ENCODE results near the gene SARS2. TPM values are rescaled to one million over a fixed set of nuclear protein-coding genes. Genes with fewer than 3 reads are reported as not detected.

Gene SARS2
- total RNA-seq, 1 donor from 2014 or later = 32.3 TPM

DNA sequence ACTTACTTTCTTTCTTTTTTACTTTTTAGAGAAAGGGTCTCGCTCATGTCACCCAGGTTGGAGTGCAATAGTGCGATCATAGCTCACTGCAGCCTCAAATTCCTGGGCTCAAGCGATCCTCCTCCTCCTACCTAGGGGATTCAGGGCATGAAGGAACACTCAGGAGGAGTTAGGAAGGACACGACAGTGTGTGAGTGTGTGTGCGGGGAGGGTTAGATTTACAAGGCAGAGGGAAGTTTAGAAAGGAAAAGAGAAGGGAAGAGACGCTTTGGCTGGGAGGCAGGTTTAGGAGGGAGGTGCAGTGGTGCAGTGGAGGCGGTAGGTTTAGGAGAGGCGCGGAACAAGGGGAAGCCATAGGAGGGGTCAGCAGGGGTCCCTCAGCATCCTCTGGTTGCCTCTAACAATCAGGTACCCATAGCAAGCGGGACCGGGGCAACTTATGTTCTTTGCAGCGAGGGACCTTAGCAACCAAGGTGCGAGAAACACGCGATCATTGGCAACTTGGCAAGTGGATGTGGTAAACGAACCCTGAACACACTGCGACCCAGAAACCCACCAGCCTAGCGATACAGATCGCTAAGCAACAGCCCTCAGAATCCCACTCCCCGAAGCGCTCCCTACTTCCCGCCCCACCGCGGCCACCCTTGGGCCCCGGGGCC is 31.6 kb downstream of the SARS2 start:
- H3K4me3 Mint-ChIP-seq = peak overlapping the region; percentile 96
- no peaks in the 10 kb centered on the region for H3K27me3 Mint-ChIP-seq
- peaks cover 3% of the 10 kb centered on the region for H3K36me3 Mint-ChIP-seq
- DNase-seq (ENCODE audit: extremely low spot score, unreplicated experiment) = no peak
- peaks cover 12% of the 10 kb centered on the region for H3K4me1 Mint-ChIP-seq (ENCODE audit: unreplicated experiment)
- peak overlapping the region; percentile 97 for H3K27ac Mint-ChIP-seq
- no peaks in the 10 kb centered on the region for H3K9me3 Mint-ChIP-seq
- TF ChIP-seq, protein P1, sequence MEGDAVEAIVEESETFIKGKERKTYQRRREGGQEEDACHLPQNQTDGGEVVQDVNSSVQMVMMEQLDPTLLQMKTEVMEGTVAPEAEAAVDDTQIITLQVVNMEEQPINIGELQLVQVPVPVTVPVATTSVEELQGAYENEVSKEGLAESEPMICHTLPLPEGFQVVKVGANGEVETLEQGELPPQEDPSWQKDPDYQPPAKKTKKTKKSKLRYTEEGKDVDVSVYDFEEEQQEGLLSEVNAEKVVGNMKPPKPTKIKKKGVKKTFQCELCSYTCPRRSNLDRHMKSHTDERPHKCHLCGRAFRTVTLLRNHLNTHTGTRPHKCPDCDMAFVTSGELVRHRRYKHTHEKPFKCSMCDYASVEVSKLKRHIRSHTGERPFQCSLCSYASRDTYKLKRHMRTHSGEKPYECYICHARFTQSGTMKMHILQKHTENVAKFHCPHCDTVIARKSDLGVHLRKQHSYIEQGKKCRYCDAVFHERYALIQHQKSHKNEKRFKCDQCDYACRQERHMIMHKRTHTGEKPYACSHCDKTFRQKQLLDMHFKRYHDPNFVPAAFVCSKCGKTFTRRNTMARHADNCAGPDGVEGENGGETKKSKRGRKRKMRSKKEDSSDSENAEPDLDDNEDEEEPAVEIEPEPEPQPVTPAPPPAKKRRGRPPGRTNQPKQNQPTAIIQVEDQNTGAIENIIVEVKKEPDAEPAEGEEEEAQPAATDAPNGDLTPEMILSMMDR (conservative IDR thresholded peaks at IDR 0.05) = no peak

DNA sequence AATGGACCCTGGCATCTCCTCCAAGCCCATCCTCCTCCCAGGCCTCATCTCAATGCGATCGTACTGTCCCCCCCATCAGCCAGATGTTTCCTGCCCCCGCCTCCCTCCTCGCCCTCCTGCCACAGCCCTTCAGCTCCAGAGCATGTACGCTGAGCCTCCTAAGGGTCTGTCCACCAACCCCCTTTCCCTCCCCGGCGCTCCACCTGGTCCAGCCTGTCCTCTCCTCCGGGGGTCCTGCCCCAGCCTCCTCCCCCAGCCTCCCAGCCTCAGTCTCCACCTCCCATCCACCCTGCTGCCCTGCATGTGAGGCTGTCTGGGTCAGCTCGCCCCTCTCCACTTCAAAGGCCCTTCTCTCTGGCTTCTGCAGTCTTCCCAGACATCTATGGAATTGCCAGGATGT is 35.6 kb downstream of the SARS2 start:
- Mint-ChIP-seq H3K27ac (no peak overlapping the region), H3K9me3 (no peaks in the 10 kb centered on the region), H3K4me1 (ENCODE audit: unreplicated experiment) (peaks cover 7% of the 10 kb centered on the region), H3K36me3 (peaks cover 3% of the 10 kb centered on the region), H3K27me3 (no peaks in the 10 kb centered on the region), H3K4me3 (no peak overlapping the region)
- TF ChIP-seq, protein P1 (conservative IDR thresholded peaks at IDR 0.05) = no peak
- no peak for DNase-seq (ENCODE audit: extremely low spot score, unreplicated experiment)

GRCh38 chr19:38893341-38893771 is 37.2 kb downstream of the SARS2 start:
- Mint-ChIP-seq H3K4me1 (ENCODE audit: unreplicated experiment) (no peaks in the 10 kb centered on the region), H3K36me3 (no peaks in the 10 kb centered on the region), H3K9me3 (no peaks in the 10 kb centered on the region), H3K27ac (no peak overlapping the region), H3K27me3 (no peaks in the 10 kb centered on the region), H3K4me3 (no peak overlapping the region)
- TF ChIP-seq, protein P1 (conservative IDR thresholded peaks at IDR 0.05) = no peak
- no peak for DNase-seq (ENCODE audit: extremely low spot score, unreplicated experiment)

DNA sequence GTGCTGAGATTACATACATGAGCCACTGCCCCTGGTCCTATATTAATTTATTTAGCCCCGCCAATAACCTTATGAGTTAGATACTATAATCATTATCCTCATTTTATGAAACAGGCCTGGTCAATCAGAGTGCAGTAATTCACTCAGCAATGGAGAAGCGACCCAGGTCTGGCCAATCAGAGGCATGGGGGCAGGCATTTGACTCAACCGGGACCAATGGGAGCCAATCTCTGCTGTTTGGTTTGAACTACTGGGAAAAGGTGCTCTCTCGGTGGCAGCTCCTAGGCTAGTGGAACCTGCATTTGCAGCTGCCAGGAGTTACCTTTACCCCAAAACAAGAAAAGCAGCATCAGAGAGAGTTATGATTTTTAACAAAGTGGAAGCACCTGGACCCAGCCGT is 37.7 kb downstream of the SARS2 start:
- Mint-ChIP-seq H3K36me3 (no peaks in the 10 kb centered on the region), H3K27ac (no peak overlapping the region), H3K27me3 (no peaks in the 10 kb centered on the region), H3K4me3 (no peak overlapping the region), H3K4me1 (ENCODE audit: unreplicated experiment) (no peaks in the 10 kb centered on the region), H3K9me3 (no peaks in the 10 kb centered on the region)
- TF ChIP-seq, protein P1 (conservative IDR thresholded peaks at IDR 0.05) = no peak
- no peak for DNase-seq (ENCODE audit: extremely low spot score, unreplicated experiment)

DNA sequence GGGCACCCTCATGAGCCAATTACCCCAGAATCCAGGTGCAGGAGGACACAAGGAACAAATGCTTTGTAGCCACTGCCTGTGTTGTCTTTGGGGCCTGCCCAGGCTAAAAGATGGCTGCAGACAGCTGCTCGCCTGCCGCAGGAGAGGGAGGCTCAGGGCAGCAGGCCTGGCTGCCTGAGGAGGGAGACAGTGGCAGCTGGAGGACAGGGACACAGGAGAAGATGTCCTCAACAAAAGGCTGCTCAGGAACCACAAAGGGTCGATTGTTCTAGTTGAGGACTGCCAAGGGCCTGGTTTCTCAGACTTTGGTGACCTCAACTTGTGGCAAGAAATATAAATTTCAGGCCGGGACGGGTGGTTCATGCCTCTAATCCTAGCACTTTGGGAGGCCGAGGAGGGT is 38.8 kb downstream of the SARS2 start:
- Mint-ChIP-seq H3K4me3 (no peak overlapping the region), H3K27me3 (no peaks in the 10 kb centered on the region), H3K9me3 (no peaks in the 10 kb centered on the region), H3K27ac (no peak overlapping the region), H3K4me1 (ENCODE audit: unreplicated experiment) (no peaks in the 10 kb centered on the region), H3K36me3 (no peaks in the 10 kb centered on the region)
- no peak for DNase-seq (ENCODE audit: extremely low spot score, unreplicated experiment)
- TF ChIP-seq, protein P1 (conservative IDR thresholded peaks at IDR 0.05) = no peak
